IgD-negative memory B cell (primary cell): ENCODE results near the gene KRTCAP2. TPM values are rescaled to one million over a fixed set of nuclear protein-coding genes. Genes with fewer than 3 reads are reported as not detected.
A peak's percentile ranks its signal among the peaks of the same experiment; 100 is the strongest.
"Not testable (repeated sequence)": the region's sequence is repeated elsewhere in the genome, so short reads cannot be mapped to it uniquely, and the experiment has no call there.

Experiments
- H3K27ac Mint-ChIP-seq, 3 donors: one replicate each; pipeline ENCODE4 v1.8.0; 2020 to 2022; ENCODE audit warnings: mild to moderate bottlenecking in 3 of 3, mixed read lengths in 3 of 3, moderate library complexity in 1 of 3
- H3K27me3 Mint-ChIP-seq: one replicate; pipeline ENCODE4 v1.8.0; 2021; ENCODE audit warnings: mixed read lengths
- H3K36me3 Mint-ChIP-seq: one replicate; pipeline ENCODE4 v1.8.0; 2020; ENCODE audit warnings: mild to moderate bottlenecking, mixed read lengths
- H3K4me1 Mint-ChIP-seq, 3 donors: one replicate each; pipeline ENCODE4 v1.8.0; 2020 to 2022; ENCODE audit warnings: mixed read lengths in 3 of 3, mild to moderate bottlenecking in 1 of 3
- H3K4me3 Mint-ChIP-seq, 4 donors: one replicate each; pipeline ENCODE4 v1.8.0; 2020 to 2022; ENCODE audit warnings: mild to moderate bottlenecking in 4 of 4, mixed read lengths in 4 of 4, moderate library complexity in 3 of 4
- H3K9me3 Mint-ChIP-seq, 3 donors: one replicate each; pipeline ENCODE4 v1.8.0; 2020 to 2021; ENCODE audit warnings: mixed read lengths in 3 of 3, mild to moderate bottlenecking in 1 of 3
- polyA plus RNA-seq: library from polyadenylated mRNA; unstranded; fragments of 300-500 nt; fragmentation: Illumina TruSeq; gene quantifications from one replicate; pipeline ENCODE4 v1.2.3, GENCODE V29; 2021

Gene KRTCAP2
- polyA plus RNA-seq, 1 donor from 2014 or later = 420 TPM

DNA sequence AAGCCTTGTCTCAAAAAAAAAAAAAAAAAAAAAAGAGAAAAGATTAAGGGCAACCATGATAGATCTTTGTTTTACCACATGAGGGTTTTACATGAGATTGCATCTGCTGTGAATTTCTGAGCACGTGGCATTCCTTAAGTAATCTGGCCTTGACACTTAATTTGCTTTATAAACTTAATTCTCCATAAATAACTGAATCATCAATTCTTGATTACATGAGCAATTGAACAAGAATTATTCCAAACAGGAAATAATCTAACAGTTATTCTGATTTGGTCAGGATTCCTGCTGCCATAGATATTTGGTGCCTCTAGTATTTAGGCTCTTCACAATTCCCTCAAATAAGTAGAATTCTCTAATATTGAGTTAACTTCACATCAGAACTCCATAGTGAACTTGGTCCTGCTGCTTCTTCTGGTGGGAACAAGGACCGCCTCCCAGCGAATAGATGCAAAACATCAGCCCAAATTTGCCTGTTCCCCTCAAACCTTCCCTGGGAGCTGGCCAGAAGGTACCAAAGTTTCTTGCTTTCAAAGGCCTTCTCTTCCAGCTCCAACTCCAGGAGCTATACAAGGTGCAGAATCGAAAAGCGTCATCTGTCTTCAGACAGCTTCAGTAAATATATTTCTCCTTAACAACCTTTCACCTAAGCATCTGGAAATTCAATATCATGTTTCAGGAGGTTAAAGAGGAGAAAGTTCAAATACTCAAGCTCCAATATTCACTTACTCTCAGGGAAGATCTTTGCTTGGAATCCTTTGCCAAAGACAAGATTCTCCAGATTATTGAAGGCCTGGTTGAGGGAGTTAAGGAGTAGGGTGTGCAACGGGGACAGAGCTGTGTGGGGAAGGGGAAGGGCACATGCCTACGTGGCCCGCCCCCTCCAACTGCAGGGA lies 1.0 kb downstream of the KRTCAP2 start:
- H3K27ac Mint-ChIP-seq = peak overlapping the region; percentile 90 to 99 (median 99)
- peak overlapping the region; percentile 94 to 100 (median 98) for H3K4me3 Mint-ChIP-seq
- no peaks in the 10 kb centered on the region for H3K9me3 Mint-ChIP-seq
- no peaks in the 10 kb centered on the region for H3K36me3 Mint-ChIP-seq
- peaks cover 34 to 38% (median 37%) of the 10 kb centered on the region in 3 donors for H3K4me1 Mint-ChIP-seq
- peaks cover 3% of the 10 kb centered on the region for H3K27me3 Mint-ChIP-seq

DNA sequence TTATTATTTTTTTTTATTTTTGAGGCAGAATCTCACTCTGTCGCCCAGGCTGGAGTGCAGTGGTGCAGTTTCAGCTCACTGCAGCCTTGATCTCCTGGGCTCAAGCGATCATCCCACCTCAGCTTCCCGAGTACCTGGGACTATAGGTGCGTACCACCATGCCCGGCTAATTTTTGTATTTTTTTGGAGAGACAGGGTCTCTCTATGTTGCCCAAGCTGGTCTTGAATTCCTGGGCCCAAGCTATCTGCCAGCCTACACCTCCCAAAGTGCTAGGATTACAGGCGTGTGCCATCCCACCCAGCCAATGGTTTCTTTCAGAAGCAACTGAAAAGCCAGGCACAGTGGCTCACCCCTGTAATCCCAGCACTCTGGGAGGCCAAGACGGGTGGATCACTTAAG lies 2.3 kb downstream of the KRTCAP2 start:
- no peak overlapping the region for H3K27ac Mint-ChIP-seq
- H3K4me1 Mint-ChIP-seq = peaks cover 32 to 37% (median 35%) of the 10 kb centered on the region in 3 donors
- H3K9me3 Mint-ChIP-seq = no peaks in the 10 kb centered on the region
- no peaks in the 10 kb centered on the region for H3K36me3 Mint-ChIP-seq
- H3K27me3 Mint-ChIP-seq = peaks cover 3% of the 10 kb centered on the region
- H3K4me3 Mint-ChIP-seq = peak overlapping the region in 1 of 4 donors; percentile 7

- peak overlapping the region in 1 of 4 donors; percentile 76 for H3K4me3 Mint-ChIP-seq
- H3K27ac Mint-ChIP-seq = no peak overlapping the region
- peaks cover 32 to 39% (median 35%) of the 10 kb centered on the region in 3 donors for H3K4me1 Mint-ChIP-seq
- no peaks in the 10 kb centered on the region for H3K9me3 Mint-ChIP-seq
- no peaks in the 10 kb centered on the region for H3K36me3 Mint-ChIP-seq
- H3K27me3 Mint-ChIP-seq = peaks cover 3% of the 10 kb centered on the region
These were observed 2.9 kb downstream of the KRTCAP2 start for GRCh38 chr1:155170101-155170785.

DNA sequence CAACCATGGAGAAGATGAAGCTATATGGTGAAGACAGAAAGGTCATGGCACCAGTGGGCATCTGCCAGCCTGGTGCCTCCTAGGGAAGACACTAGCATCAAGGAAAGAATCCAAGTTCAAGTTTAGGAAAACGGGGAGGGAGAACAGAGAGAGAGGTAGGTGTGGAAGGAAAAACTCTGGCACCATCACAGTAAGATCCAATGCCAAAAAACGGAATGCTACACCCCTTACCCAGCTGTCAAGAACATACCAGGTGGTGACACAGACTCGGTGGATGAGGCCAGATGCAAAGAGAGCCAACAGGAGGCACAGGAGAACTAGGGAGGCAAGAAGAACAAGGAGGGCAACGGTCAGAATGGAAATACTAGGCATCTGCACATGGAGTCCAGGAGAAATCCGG lies 3.6 kb downstream of the KRTCAP2 start:
- no peaks in the 10 kb centered on the region for H3K36me3 Mint-ChIP-seq
- H3K27ac Mint-ChIP-seq = peak overlapping the region in 1 of 3 donors; percentile 36
- no peaks in the 10 kb centered on the region for H3K9me3 Mint-ChIP-seq
- H3K27me3 Mint-ChIP-seq = peaks cover 3% of the 10 kb centered on the region
- peak overlapping the region in 2 of 4 donors; percentile 59 to 75 for H3K4me3 Mint-ChIP-seq
- H3K4me1 Mint-ChIP-seq = peaks cover 32 to 36% (median 35%) of the 10 kb centered on the region in 3 donors

DNA sequence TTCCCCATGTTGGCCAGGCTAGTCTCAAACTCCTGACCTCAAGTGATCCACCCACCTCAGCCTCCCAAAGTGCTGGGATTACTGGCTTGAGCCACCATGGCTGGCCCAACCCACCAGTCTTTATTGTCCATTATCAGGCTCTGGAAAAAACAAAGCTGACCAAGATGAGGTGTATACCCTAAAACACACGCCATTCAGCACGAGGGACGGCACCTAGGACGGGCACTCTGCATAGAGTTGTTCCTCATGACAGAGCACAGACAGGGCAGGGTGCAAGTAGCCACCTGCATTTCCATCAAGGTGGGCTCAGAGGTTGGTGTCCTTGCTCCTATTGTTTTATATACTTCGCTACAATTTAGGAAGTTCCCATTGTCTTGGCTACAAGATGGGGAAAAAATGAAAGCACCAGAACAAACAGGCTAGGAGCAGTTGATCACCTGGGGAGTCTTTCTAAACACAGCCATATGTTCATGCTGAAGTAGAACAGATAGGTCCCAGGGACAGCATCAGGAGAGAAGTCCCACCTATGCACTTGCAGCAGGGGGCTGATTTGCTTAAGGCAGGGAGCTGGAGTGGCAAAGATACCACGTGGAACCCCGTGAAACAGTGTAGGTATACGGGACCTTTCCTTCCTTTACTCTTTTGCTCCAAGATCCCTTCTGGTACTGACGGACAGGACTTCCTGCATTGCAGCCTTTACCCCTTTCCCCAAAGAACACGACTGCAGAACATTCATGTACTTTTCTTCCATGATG lies 4.5 kb downstream of the KRTCAP2 start:
- Mint-ChIP-seq H3K27ac (no peak overlapping the region), H3K36me3 (no peaks in the 10 kb centered on the region), H3K4me3 (peak overlapping the region in 1 of 4 donors; percentile 75), H3K4me1 (peaks cover 31 to 35% (median 33%) of the 10 kb centered on the region in 3 donors), H3K9me3 (no peaks in the 10 kb centered on the region), H3K27me3 (peaks cover 3% of the 10 kb centered on the region)

- H3K36me3 Mint-ChIP-seq, H3K9me3 Mint-ChIP-seq, H3K27me3 Mint-ChIP-seq: not testable (repeated sequence)
- H3K4me1 Mint-ChIP-seq = peaks cover 27 to 31% (median 28%) of the 10 kb centered on the region in 3 donors
- H3K4me3 Mint-ChIP-seq = peak overlapping the region; percentile 63 to 92 (median 81)
- H3K27ac Mint-ChIP-seq = peak overlapping the region in 1 of 3 donors; percentile 80
These were observed 5.0 kb downstream of the KRTCAP2 start for GRCh38 chr1:155168105-155168445.

- H3K27me3 Mint-ChIP-seq = no peaks in the 10 kb centered on the region
These were observed 5.7 kb downstream of the KRTCAP2 start for GRCh38 chr1:155167166-155168104.

DNA sequence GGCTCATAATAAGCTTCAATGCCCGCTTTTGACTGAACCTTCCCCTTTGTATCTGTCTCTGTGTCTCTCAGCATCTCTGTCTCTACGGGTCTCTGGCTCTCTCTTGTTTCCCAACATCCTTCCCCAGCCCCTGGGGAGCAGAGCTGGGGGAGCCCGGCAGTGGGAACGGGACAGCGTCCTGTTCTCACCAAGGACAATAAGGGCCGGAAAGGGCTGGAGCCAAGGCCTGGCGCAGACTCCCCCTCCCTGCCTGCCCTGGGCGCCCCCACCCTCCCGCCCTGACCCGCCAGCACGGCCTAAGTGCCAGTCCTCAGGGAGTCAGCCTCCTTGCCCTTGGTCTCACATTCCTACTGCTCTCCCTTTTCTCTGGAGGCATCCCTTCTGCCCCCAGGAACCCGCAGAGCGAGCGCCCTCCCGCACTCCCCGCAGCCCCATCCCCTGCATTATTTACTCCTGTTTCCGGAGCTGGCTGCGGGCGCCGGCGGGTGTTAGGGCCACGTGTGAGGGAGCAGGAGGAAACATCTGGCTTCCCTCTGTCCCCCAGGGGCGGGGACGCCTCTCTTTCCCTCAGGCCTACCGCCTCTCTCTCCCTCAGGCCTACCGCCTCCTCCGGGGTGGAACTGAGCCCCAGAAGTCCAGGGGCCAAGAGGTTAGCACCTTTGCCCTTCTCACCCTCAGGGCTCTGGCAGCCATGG lies 6.5 kb downstream of the KRTCAP2 start:
- H3K36me3 Mint-ChIP-seq = no peaks in the 10 kb centered on the region
- no peak overlapping the region for H3K27ac Mint-ChIP-seq
- peak overlapping the region in 2 of 4 donors; percentile 87 to 92 for H3K4me3 Mint-ChIP-seq
- H3K4me1 Mint-ChIP-seq = peaks cover 18 to 20% (median 20%) of the 10 kb centered on the region in 3 donors
- no peaks in the 10 kb centered on the region for H3K9me3 Mint-ChIP-seq
- H3K27me3 Mint-ChIP-seq = no peaks in the 10 kb centered on the region

More at GRCh38 chr1:155167166-155168104, 5.7 kb downstream of the KRTCAP2 start:
- Mint-ChIP-seq H3K36me3 (no peaks in the 10 kb centered on the region), H3K4me1 (peaks cover 26 to 27% (median 26%) of the 10 kb centered on the region in 3 donors), H3K27ac (peak overlapping the region; percentile 39 to 80 (median 74)), H3K4me3 (peak overlapping the region; percentile 63 to 92 (median 81)), H3K9me3 (no peaks in the 10 kb centered on the region)

- Mint-ChIP-seq H3K27ac (peak overlapping the region in 1 of 3 donors; percentile 59), H3K9me3 (no peaks in the 10 kb centered on the region), H3K4me1 (peaks cover 16 to 20% (median 20%) of the 10 kb centered on the region in 3 donors), H3K27me3 (no peaks in the 10 kb centered on the region), H3K36me3 (no peaks in the 10 kb centered on the region), H3K4me3 (peak overlapping the region in 1 of 4 donors; percentile 12)
These were observed 7.0 kb downstream of the KRTCAP2 start for GRCh38 chr1:155166051-155166470.

GRCh38 chr1:155164625-155165024 lies 8.5 kb downstream of the KRTCAP2 start:
- H3K4me3 Mint-ChIP-seq, H3K36me3 Mint-ChIP-seq, H3K9me3 Mint-ChIP-seq, H3K27me3 Mint-ChIP-seq, H3K27ac Mint-ChIP-seq: not testable (repeated sequence)
- H3K4me1 Mint-ChIP-seq = peaks cover 13 to 19% (median 19%) of the 10 kb centered on the region in 3 donors

- H3K27me3 Mint-ChIP-seq, H3K4me3 Mint-ChIP-seq, H3K36me3 Mint-ChIP-seq, H3K9me3 Mint-ChIP-seq: not testable (repeated sequence)
- peaks cover 12 to 16% (median 13%) of the 10 kb centered on the region in 3 donors for H3K4me1 Mint-ChIP-seq
- peak overlapping the region in 2 of 3 donors; percentile 29 to 63 for H3K27ac Mint-ChIP-seq
These were observed 9.3 kb downstream of the KRTCAP2 start for GRCh38 chr1:155163785-155164184.

GRCh38 chr1:155162631-155163030 lies 10.5 kb downstream of the KRTCAP2 start:
- H3K9me3 Mint-ChIP-seq, H3K4me3 Mint-ChIP-seq, H3K27ac Mint-ChIP-seq, H3K36me3 Mint-ChIP-seq, H3K27me3 Mint-ChIP-seq: not testable (repeated sequence)
- H3K4me1 Mint-ChIP-seq = peaks cover 7 to 12% (median 9%) of the 10 kb centered on the region in 3 donors

GRCh38 chr1:155160128-155160527 lies 13.0 kb downstream of the KRTCAP2 start:
- Mint-ChIP-seq H3K36me3 (no peaks in the 10 kb centered on the region), H3K27me3 (no peaks in the 10 kb centered on the region), H3K27ac (no peak overlapping the region), H3K4me1 (no peaks in the 10 kb centered on the region), H3K9me3 (no peaks in the 10 kb centered on the region), H3K4me3 (no peak overlapping the region)
